Activated CD8-positive, alpha-beta memory T cell treated with anti-CD3 and anti-CD28 coated beads for 24 hours (primary cell): ENCODE results near the gene BRINP3.
"Not testable (repeated sequence)": the region's sequence is repeated elsewhere in the genome, so short reads cannot be mapped to it uniquely, and the experiment has no call there.

Source experiments
- DNase-seq: peaks from one replicate; pipeline ENCODE4 v3.0.0-alpha.2; 2020

BRINP3 gene

GRCh38 chr1:190477762-190478148 is at the start of gene BRINP3:
BRINP3 (minus strand) TSS chr1:190477864.
- DNase-seq, result no peak

DNA sequence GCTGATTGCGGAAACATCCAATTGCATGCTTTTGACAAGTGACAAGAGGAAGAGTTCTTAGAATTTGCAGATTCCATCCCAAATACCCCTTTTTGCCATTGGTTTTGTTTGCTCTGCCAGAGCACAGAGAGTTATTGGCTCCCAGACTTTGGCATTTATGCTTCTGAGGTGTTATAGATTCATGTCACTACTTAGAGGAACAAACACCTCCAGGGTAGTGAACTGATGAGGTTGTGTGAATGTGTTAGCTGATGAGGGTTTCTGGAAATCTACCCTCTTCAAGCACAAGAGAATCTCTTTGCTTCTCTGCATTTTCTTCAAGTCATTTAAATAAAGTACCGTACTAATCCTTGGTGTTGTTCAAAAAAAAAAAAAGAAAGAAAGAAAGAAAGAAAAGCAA is 33.9 kb upstream of the BRINP3 start:
- DNase-seq, result no peak

- DNase-seq, result no peak
These were observed 29.7 kb upstream of the BRINP3 start for GRCh38 chr1:190507357-190507756.

GRCh38 chr1:190504539-190504938 is 26.9 kb upstream of the BRINP3 start:
- not testable (repeated sequence) for DNase-seq

- DNase-seq, result no peak
These were observed 19.9 kb upstream of the BRINP3 start for GRCh38 chr1:190497565-190497964.

DNA sequence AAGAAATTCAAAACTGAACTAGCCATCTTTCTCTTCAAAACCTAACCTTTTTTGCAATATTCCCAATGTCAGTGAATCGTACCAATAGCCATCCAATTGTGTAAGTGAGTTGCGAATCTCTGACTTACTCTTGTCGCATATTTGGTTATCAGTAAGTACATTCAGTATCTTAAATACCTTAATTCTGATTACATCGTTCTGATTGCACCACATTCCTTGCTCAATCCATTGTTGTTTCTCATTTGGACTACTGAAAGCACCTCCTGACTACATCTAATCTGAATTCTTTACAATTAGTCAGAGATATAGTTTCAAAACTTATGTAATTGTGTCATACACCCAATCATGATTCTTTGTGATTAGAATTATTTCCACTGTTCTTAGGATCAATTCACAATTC is 16.8 kb upstream of the BRINP3 start:
- no peak for DNase-seq

DNA sequence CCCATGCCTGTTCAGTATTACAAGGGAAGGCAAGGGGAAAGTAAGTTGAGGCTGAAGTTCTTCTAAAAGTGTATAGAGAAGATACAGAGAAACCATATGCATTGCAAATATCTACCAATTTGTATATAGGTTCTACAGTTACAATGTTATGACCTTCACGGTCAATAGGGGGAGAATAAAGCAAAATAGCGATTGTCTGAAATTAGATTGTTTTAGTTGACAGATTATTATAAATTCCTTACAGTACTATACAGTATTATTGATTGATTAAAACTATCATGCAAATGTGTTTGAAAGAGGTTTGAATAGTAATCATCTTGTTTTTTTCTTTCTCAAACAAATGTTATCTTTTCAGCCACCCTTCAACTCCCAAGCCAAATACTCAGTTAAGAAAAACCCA is 13.7 kb upstream of the BRINP3 start:
- DNase-seq, result no peak

DNA sequence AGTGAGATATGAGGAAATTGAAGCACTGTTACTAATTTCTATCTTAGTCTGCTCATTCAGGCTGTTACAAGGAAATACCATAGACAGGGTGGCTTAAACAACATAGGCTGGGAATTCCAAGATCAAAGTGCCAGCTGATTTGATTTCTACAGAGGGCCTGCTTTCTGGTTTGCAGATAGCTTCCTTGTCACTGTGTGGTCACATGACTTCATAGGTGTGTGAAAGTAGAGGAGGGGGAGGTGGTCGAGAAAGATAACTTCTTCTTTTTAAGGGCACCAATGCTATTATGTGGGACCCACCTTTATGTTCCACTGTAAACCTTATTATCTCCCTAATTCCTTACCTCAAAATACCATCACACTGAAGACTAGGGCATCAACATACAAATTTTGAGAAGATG is 6.4 kb upstream of the BRINP3 start:
- DNase-seq, result no peak

DNA sequence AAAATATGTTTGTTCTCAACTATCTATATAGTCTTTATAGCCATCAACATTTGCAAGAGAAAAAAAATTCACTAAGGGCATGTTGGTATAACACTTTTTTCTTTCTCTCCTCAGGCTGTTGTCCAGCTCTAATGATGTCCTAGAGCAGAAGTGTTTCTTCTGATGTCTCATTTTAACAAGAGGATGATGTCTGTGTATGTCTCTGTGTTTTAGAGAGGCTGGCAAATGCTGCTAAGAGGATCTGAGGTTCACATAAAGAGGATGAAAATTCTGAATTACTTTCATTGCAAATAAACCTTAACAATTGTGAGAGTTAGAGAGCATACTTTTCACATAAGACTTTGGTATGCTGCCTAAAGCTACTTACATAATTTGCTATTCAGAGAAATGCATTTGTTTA is 2.6 kb upstream of the BRINP3 start:
- no peak for DNase-seq

DNA sequence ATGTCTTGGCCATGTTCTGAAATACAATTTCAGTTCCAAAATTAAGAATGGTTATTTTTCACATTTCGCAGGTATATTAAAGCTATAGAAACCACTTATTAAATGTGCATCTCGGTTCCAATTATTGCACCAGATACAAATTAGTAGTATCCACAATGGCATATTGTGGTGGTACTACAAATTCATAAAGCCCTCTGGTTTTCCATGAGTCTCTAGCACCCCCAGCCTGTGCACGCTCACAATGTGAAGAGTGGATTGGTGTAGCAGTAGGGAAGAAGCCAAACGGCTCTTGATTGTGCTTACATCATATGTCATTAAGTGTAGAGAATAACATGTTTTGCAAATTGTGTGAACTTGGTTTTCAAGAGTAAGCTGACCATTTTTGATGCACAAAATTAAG is 1.9 kb upstream of the BRINP3 start:
- DNase-seq, result no peak

- no peak for DNase-seq
These were observed 1.4 kb upstream of the BRINP3 start for GRCh38 chr1:190479050-190479397.

DNA sequence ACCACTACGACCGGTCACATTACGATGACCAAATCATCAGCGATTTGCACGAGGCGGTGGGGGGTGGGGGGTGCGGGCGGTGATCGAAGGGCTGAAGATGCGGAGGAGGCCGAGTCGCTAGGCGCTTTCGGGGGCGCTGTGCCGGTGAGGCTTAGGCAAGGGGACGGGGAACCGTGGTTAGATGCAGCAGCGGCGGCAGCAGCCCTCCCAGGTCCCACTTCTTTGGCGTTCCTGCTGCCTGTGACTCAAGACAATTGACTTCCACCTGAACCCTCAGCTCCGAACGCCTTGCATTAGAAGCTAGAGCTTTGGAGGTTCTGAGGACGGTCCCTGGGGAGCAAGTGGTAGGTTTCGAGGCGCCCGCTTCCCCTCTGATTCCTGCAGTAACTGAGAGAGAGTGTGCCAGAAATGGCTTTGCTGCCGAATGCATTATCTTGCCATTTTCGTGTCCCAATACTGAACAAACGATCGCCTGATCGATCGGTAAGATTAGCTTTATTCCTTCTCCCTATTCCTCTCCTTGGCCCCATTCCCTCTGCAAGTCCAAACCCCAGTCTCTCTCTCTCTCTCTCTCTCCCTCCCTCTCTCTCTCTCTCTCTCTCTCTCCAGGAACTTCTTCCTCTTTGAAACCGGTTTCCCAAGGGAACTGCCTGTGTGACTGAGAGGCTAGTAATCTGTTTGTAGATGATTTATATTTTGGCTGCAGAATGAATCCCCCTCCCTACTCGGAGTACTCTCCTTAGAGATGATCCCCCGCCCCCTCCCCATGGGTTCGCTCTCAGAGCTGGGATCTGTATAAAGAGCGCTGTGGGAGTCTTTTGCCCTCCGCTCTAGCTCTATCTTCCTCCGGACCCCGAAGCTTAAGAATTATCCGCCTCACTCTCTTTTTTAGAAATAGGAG is 735 bp upstream of the BRINP3 start:
- DNase-seq, result no peak

GRCh38 chr1:190476806-190477205 is 858 bp downstream of the BRINP3 start:
- DNase-seq, result no peak

- DNase-seq, result no peak
These were observed 1.3 kb downstream of the BRINP3 start for GRCh38 chr1:190476321-190476720.

DNA sequence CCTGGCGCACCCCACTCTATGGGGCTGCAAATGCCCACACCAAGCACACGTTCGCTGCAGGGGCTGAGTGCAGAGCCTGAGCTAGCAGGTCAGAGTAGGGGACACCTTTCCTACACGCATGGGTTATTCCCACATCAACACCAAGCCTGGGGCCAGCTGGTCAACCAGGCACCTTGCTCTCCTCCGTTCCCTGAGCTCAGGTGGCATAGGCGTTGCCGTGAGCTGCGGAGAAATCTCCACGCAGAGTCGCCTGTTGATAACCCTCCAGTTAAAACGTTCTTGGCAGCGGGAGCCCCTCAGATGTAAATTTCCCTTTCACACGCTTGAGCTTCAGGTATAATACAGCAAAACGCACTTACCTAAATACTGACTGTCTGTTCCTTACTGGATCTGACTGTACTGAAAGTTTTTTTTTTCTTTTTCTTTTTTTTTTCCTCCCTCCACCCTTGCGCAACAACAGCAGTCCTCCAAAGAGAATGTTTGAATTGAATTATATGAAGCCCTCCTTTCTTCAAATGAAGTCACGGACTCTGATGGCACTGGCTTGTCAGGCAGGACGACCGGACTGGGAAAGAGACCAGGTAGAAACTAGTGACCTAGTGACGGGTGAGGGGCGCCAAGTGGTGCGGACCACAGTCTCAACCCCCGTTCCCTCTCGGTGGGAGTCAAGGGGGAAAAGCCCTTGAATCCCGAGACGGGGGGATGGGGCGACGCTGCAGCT is 2.1 kb downstream of the BRINP3 start:
- DNase-seq, result no peak

DNA sequence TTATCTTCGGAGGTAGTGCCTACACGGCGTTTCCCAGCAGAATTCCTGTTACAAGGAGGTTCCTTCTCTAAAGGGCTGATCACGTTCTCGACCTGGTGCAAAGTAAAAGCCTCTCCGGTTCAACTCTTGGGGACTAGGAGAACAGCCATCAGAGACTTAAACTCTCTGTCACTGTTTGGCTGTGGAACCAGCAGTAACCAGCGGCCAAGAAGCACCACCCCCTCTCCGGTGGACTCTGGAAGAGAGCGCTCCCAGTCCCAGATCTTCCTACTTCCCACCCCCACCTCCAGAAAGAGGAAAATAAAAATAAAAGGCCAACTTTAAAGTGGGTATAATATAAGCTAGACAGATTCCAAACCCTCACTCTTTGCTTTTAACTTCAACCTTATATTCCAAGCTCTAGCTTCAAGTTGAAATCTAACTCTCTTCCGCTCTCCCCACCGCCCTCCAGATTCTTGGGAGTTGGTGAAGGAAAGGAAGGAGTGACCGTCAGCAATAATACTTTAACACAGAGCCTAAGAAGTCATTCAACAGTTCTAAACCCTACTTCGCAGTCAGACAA is 2.9 kb downstream of the BRINP3 start:
- no peak for DNase-seq

- DNase-seq, result no peak
These were observed 3.7 kb downstream of the BRINP3 start for GRCh38 chr1:190474010-190474409.

- DNase-seq, result no peak
These were observed 5.2 kb downstream of the BRINP3 start for GRCh38 chr1:190472494-190472893.

- DNase-seq, result no peak
These were observed 5.6 kb downstream of the BRINP3 start for GRCh38 chr1:190472042-190472441.

- no peak for DNase-seq
These were observed 13.0 kb downstream of the BRINP3 start for GRCh38 chr1:190464690-190465089.

- no peak for DNase-seq
These were observed 21.5 kb downstream of the BRINP3 start for GRCh38 chr1:190456129-190456528.

DNA sequence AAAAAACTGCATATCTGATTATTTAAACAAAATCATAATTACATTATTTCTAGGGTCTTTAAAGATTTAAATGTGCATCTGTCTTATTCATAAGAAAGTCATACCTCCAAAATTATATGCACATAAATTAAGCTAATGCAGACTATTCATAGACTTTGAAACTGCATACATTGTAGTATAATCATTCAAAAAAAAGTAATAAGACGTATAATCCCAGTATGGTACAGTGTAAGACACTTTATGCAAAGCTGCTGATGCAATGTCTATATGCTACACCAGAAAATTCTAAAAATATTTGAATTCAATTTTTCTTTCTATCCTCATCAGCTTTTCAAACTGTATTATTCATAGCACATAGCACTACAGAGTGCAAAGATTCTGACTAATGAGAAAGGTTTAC is 22.0 kb downstream of the BRINP3 start:
- DNase-seq, result no peak

- no peak for DNase-seq
These were observed 24.1 kb downstream of the BRINP3 start for GRCh38 chr1:190453550-190453949.

- no peak for DNase-seq
These were observed 25.3 kb downstream of the BRINP3 start for GRCh38 chr1:190452272-190452848.
